Neural cell (in vitro differentiated cells): Measurements from ENCODE around the gene TMEM167A. TPM values are rescaled to one million over a fixed set of nuclear protein-coding genes. Genes with fewer than 3 reads are reported as not detected.

Experiments used
- H2AFZ ChIP-seq: fragments of 200-600, 300-800 bp; sonication (generic), shearing (Covaris generic); 2 replicates; pipeline ENCODE4 v1.6.0; 2014; ENCODE audit warnings: low read depth, mild to moderate bottlenecking, antibody characterized with exemption, low read length, moderate library complexity
- H3F3A ChIP-seq: fragments of 200-600 bp; shearing (Covaris generic); 2 replicates; pipeline ENCODE4 v1.6.1; 2016; ENCODE audit warnings: mild to moderate bottlenecking, moderate library complexity, mixed read lengths, antibody characterized with exemption, low read length; ENCODE audit not compliant: insufficient read depth, poor library complexity, severe bottlenecking
- H3K27ac ChIP-seq: fragments of 200-600, 300-800 bp; sonication (generic), shearing (Covaris generic); 2 replicates; pipeline ENCODE4 v1.5.1; 2014; ENCODE audit warnings: mild to moderate bottlenecking, low read length, moderate library complexity
- H3K27me3 ChIP-seq: fragments of 300-800, 200-600 bp; sonication (generic), shearing (Covaris generic); 2 replicates; pipeline ENCODE4 v1.6.0; 2014; ENCODE audit warnings: mild to moderate bottlenecking, low read depth, low read length, moderate library complexity; ENCODE audit not compliant: insufficient read depth
- H3K36me3 ChIP-seq: fragments of 300-800, 200-600 bp; sonication (generic), shearing (Covaris generic); 2 replicates; pipeline ENCODE4 v1.5.1; 2014; ENCODE audit warnings: mild to moderate bottlenecking, antibody characterized with exemption, low read length, moderate library complexity; ENCODE audit not compliant: insufficient read depth
- H3K4me2 ChIP-seq: fragments of 300-800, 200-600 bp; sonication (generic), shearing (Covaris generic); 2 replicates; pipeline ENCODE4 v1.6.0; 2014; ENCODE audit warnings: mild to moderate bottlenecking, low read length
- H3K4me3 ChIP-seq: fragments of 300-800, 200-600 bp; sonication (generic), shearing (Covaris generic); 2 replicates; pipeline ENCODE4 v1.5.1; 2014; ENCODE audit warnings: mild to moderate bottlenecking, low read length, moderate library complexity
- H3K79me2 ChIP-seq: fragments of 200-600 bp; shearing (Covaris generic); replicated peaks from 2 replicates; pipeline ENCODE4 v1.6.0; 2014; ENCODE audit warnings: mild to moderate bottlenecking, low read length, moderate library complexity; ENCODE audit not compliant: insufficient read depth
- H3K9ac ChIP-seq: fragments of 300-800, 200-600 bp; sonication (generic), shearing (Covaris generic); 2 replicates; pipeline ENCODE4 v1.6.1; 2016; ENCODE audit warnings: mild to moderate bottlenecking, low read length, mixed read lengths
- H3K9me2 ChIP-seq: fragments of 200-600 bp; shearing (Covaris generic); 2 replicates; pipeline ENCODE4 v1.6.1; 2016; ENCODE audit warnings: mild to moderate bottlenecking, low read length, mixed read lengths; ENCODE audit not compliant: insufficient read depth
- H3K9me3 ChIP-seq: fragments of 200-600, 300-800 bp; sonication (generic), shearing (Covaris generic); 2 replicates; pipeline ENCODE4 v1.6.1; 2016; ENCODE audit warnings: mild to moderate bottlenecking, mixed run types, low read length, moderate library complexity, mixed read lengths
- H4K20me1 ChIP-seq: fragments of 200-600 bp; shearing (Covaris generic); 2 replicates; pipeline ENCODE4 v1.6.1; 2016; ENCODE audit warnings: mild to moderate bottlenecking, mixed run types; ENCODE audit not compliant: insufficient read depth
- EP300 ChIP-seq: fragments of 450-650 bp; conservative IDR thresholded peaks from 2 replicates; pipeline ENCODE4 v1.6.1; 2014; ENCODE audit warnings: antibody characterized with exemption, mild to moderate bottlenecking, moderate library complexity; ENCODE audit not compliant: poor library complexity, severe bottlenecking
- EZH2 ChIP-seq: fragments of 200-600, 300-800 bp; shearing (Covaris generic), sonication (generic); IDR thresholded peaks from 2 replicates; pipeline ENCODE4 v1.6.1; 2014; ENCODE audit warnings: antibody characterized with exemption, low read length, borderline replicate concordance, mild to moderate bottlenecking; ENCODE audit not compliant: insufficient read depth, poor library complexity, severe bottlenecking
- MXI1 ChIP-seq: fragments of 450-650 bp; conservative IDR thresholded peaks from 2 replicates; pipeline ENCODE4 v1.6.1; 2014; ENCODE audit warnings: antibody characterized with exemption, mild to moderate bottlenecking; ENCODE audit not compliant: poor library complexity, severe bottlenecking
- POLR2AphosphoS5 ChIP-seq: IDR thresholded peaks from 2 replicates; pipeline ENCODE4 v1.6.1; 2012
- RAD21 ChIP-seq: fragments of 450-650 bp; conservative IDR thresholded peaks from 2 replicates; pipeline ENCODE4 v1.6.1; 2014; ENCODE audit warnings: antibody characterized with exemption, mild to moderate bottlenecking, moderate library complexity
- SMC3 ChIP-seq: fragments of 450-650 bp; conservative IDR thresholded peaks from 2 replicates; pipeline ENCODE4 v1.6.1; 2014; ENCODE audit warnings: antibody characterized with exemption, mild to moderate bottlenecking, moderate library complexity; ENCODE audit not compliant: poor library complexity
- TAF1 ChIP-seq: IDR thresholded peaks from 2 replicates; pipeline ENCODE4 v1.6.1; 2012; ENCODE audit warnings: low read depth
- polyA plus RNA-seq: library from polyadenylated mRNA; depleted of rRNA; stranded (reverse); fragments of >200 nt; gene quantifications from 2 replicates; pipeline ENCODE4 v1.2.3, GENCODE V29; 2014
- TF ChIP-seq, protein P1 (sequence below): IDR thresholded peaks from 2 replicates; pipeline ENCODE4 v1.6.1; 2012; ENCODE audit warnings: borderline replicate concordance
- TF ChIP-seq, protein P2 (sequence below): fragments of 450-650 bp; IDR thresholded peaks from 2 replicates; pipeline ENCODE4 v1.5.1; 2014; ENCODE audit warnings: antibody characterized with exemption, mild to moderate bottlenecking, moderate library complexity; ENCODE audit not compliant: poor library complexity, severe bottlenecking

Gene TMEM167A
- polyA plus RNA-seq, 1 donor from 2014 or later: 436 TPM

GRCh38 chr5:83058726-83059125, 18.5 kb downstream of the TMEM167A start:
- no peak for TF ChIP-seq POLR2AphosphoS5
- no peak for TF ChIP-seq SMC3

DNA sequence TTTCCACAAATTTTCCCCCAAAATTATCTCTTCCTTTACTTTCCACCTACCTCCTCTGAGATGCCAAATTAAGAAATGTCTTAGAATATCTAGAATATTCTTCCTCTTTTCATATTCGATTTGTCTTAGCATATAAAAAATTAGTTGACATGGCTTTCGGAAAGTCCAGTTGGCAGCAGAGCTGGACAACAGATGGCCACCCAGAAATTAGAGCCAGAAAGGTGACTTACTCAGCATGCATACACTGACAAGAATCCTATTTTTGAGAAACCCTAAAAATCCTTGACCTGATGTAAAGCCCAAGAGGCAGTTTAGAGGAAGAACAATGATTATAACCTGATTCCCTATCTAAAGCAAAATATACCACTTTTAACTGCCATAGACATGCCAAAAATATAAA, 22.0 kb downstream of the TMEM167A start:
- no peaks in the 10 kb centered on the region for H4K20me1 ChIP-seq
- no peaks in the 10 kb centered on the region for H3K9me2 ChIP-seq
- H3K36me3 ChIP-seq: peaks cover 10% of the 10 kb centered on the region
- H3K9me3 ChIP-seq: no peaks in the 10 kb centered on the region
- TF ChIP-seq RAD21: no peak
- TF ChIP-seq EP300: no peak
- TF ChIP-seq POLR2AphosphoS5: no peak
- TF ChIP-seq, protein P1, sequence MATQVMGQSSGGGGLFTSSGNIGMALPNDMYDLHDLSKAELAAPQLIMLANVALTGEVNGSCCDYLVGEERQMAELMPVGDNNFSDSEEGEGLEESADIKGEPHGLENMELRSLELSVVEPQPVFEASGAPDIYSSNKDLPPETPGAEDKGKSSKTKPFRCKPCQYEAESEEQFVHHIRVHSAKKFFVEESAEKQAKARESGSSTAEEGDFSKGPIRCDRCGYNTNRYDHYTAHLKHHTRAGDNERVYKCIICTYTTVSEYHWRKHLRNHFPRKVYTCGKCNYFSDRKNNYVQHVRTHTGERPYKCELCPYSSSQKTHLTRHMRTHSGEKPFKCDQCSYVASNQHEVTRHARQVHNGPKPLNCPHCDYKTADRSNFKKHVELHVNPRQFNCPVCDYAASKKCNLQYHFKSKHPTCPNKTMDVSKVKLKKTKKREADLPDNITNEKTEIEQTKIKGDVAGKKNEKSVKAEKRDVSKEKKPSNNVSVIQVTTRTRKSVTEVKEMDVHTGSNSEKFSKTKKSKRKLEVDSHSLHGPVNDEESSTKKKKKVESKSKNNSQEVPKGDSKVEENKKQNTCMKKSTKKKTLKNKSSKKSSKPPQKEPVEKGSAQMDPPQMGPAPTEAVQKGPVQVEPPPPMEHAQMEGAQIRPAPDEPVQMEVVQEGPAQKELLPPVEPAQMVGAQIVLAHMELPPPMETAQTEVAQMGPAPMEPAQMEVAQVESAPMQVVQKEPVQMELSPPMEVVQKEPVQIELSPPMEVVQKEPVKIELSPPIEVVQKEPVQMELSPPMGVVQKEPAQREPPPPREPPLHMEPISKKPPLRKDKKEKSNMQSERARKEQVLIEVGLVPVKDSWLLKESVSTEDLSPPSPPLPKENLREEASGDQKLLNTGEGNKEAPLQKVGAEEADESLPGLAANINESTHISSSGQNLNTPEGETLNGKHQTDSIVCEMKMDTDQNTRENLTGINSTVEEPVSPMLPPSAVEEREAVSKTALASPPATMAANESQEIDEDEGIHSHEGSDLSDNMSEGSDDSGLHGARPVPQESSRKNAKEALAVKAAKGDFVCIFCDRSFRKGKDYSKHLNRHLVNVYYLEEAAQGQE: no peak
- TF ChIP-seq MXI1: no peak
- no peak for TF ChIP-seq SMC3
- no peak for TF ChIP-seq TAF1
- no peak for TF ChIP-seq EZH2
- TF ChIP-seq, protein P2, sequence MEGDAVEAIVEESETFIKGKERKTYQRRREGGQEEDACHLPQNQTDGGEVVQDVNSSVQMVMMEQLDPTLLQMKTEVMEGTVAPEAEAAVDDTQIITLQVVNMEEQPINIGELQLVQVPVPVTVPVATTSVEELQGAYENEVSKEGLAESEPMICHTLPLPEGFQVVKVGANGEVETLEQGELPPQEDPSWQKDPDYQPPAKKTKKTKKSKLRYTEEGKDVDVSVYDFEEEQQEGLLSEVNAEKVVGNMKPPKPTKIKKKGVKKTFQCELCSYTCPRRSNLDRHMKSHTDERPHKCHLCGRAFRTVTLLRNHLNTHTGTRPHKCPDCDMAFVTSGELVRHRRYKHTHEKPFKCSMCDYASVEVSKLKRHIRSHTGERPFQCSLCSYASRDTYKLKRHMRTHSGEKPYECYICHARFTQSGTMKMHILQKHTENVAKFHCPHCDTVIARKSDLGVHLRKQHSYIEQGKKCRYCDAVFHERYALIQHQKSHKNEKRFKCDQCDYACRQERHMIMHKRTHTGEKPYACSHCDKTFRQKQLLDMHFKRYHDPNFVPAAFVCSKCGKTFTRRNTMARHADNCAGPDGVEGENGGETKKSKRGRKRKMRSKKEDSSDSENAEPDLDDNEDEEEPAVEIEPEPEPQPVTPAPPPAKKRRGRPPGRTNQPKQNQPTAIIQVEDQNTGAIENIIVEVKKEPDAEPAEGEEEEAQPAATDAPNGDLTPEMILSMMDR: no peak
- no peaks in the 10 kb centered on the region for H3K27me3 ChIP-seq
- H3K4me2 ChIP-seq: no peak overlapping the region
- H3F3A ChIP-seq: no peaks in the 10 kb centered on the region
- H3K9ac ChIP-seq: no peak overlapping the region
- H3K27ac ChIP-seq: no peak overlapping the region
- H3K79me2 ChIP-seq: peaks cover 37% of the 10 kb centered on the region
- no peak overlapping the region for H2AFZ ChIP-seq
- H3K4me3 ChIP-seq: no peak overlapping the region

More at GRCh38 chr5:83058726-83059125, 18.5 kb downstream of the TMEM167A start:
- H4K20me1 ChIP-seq: no peaks in the 10 kb centered on the region
- H3K9me3 ChIP-seq: no peaks in the 10 kb centered on the region
- no peaks in the 10 kb centered on the region for H3F3A ChIP-seq
- no peak overlapping the region for H2AFZ ChIP-seq
- H3K4me3 ChIP-seq: no peak overlapping the region
- H3K4me2 ChIP-seq: no peak overlapping the region
- H3K36me3 ChIP-seq: peaks cover 19% of the 10 kb centered on the region
- H3K9me2 ChIP-seq: no peaks in the 10 kb centered on the region
- H3K9ac ChIP-seq: no peak overlapping the region
- H3K79me2 ChIP-seq: peaks cover 67% of the 10 kb centered on the region
- no peak overlapping the region for H3K27ac ChIP-seq
- H3K27me3 ChIP-seq: no peaks in the 10 kb centered on the region
